AG09309 (cell line): Measurements from ENCODE around the gene PLEKHA1.

Source experiments
- DNase-seq: peaks from one replicate; pipeline ENCODE4 v3.0.0-alpha.2; 2010; ENCODE audit warnings: low read depth
- H3K4me3 ChIP-seq: 2 replicates; pipeline ENCODE4 v1.5.1; 2011; ENCODE audit warnings: mild to moderate bottlenecking, low read depth, low read length, moderate library complexity; ENCODE audit not compliant: control insufficient read depth
- TF ChIP-seq, protein P1 (sequence below): IDR thresholded peaks from 2 replicates; pipeline ENCODE4 v1.5.1; 2011; ENCODE audit warnings: mild to moderate bottlenecking, low read depth, low read length, inconsistent platforms; ENCODE audit not compliant: insufficient read depth, control insufficient read depth; ENCODE audit errors: missing control alignments

PLEKHA1 gene

DNA sequence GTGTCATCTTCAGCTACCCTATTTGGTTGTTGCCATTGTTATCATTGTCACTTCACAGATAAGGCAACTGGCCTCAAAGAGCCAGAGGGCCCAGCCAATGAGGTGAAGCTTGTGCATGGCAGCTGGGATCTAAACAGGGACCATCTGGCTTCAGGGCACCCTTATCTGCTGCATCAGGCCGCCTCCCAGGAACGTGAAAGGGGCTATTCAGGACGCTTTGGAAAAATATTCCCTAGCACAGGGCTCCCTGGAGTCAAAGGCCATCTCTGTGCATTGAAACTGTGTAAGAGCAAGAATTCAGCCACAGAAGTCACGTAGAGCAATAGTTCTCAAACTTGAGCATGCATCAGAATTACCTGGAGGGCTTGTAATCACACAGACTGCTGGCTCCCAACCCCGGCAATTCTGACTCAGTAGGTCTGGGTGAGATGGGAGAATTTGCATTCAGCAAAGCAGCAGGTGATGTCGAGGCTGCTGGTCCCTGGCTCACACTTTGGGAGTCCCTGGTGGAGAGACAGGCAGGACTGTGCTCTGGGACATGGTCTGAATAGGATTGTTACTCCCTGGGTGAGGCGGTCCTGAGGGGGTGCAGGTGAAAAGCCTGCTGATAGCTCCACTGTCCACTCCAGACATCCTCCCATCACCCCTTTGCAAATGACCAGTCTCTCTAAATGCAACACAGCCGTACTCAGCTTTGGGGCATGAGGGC lies 21.5 kb upstream of the PLEKHA1 start:
- H3K4me3 ChIP-seq: no peak overlapping the region
- DNase-seq: no peak
- TF ChIP-seq, protein P1, sequence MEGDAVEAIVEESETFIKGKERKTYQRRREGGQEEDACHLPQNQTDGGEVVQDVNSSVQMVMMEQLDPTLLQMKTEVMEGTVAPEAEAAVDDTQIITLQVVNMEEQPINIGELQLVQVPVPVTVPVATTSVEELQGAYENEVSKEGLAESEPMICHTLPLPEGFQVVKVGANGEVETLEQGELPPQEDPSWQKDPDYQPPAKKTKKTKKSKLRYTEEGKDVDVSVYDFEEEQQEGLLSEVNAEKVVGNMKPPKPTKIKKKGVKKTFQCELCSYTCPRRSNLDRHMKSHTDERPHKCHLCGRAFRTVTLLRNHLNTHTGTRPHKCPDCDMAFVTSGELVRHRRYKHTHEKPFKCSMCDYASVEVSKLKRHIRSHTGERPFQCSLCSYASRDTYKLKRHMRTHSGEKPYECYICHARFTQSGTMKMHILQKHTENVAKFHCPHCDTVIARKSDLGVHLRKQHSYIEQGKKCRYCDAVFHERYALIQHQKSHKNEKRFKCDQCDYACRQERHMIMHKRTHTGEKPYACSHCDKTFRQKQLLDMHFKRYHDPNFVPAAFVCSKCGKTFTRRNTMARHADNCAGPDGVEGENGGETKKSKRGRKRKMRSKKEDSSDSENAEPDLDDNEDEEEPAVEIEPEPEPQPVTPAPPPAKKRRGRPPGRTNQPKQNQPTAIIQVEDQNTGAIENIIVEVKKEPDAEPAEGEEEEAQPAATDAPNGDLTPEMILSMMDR: no peak

- TF ChIP-seq, protein P1: no peak
- DNase-seq: no peak
- H3K4me3 ChIP-seq: no peak overlapping the region
Measured at GRCh38 chr10:122354383-122354782, 20.1 kb upstream of the PLEKHA1 start.

- DNase-seq: no peak
- H3K4me3 ChIP-seq: no peak overlapping the region
- TF ChIP-seq, protein P1: no peak
Measured at GRCh38 chr10:122357685-122358084, 16.8 kb upstream of the PLEKHA1 start.

DNA sequence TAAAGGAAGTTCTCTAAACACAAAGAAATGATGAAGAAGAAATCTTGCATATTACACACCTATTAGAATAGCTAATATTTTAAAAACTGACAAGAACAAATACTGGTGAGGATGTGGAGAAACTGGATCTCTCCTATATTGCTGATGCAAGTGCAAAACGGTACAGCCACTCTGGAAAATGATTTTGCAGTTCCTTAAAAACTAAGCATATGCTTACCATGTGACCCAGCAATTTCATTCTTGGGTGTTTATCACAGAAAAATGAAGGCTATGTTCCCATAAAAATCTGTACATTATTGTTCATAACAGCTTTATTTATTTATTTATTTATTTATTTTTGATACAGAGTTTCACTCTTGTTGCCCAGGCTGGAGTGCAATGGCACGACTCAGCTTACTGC lies 14.9 kb upstream of the PLEKHA1 start:
- H3K4me3 ChIP-seq: no peak overlapping the region
- TF ChIP-seq, protein P1: no peak
- DNase-seq: no peak

GRCh38 chr10:122361046-122361445 lies 13.5 kb upstream of the PLEKHA1 start:
- TF ChIP-seq, protein P1: no peak
- H3K4me3 ChIP-seq: no peak overlapping the region
- DNase-seq: no peak

DNA sequence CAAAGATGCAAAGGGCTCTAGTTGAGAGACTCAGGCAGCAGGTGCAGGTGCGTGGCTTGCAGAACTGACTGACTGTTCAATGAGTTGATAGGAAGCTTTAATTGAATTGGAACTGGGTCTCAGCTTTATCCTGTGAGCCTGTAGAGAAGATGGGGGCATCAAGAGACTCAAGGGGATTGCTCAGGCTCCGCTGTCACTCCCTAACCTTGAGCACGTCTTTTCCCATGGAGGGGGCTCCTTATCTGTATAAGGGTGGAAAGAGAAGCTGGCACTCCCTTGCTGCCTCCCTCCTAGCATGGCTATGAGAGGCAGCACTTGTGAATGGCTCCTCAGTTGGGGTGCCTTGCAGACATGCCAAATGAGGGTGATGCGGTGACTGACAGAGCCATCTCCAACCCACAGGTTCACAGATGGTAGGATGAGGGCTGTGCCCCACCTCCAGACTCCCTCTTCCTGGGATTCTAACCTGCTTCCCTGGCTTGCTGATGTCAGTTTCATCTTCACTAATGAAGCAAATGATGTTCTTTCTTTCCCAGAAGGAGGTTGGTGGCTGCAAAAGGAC lies 12.4 kb upstream of the PLEKHA1 start:
- no peak for DNase-seq
- no peak overlapping the region for H3K4me3 ChIP-seq
- TF ChIP-seq, protein P1: no peak

DNA sequence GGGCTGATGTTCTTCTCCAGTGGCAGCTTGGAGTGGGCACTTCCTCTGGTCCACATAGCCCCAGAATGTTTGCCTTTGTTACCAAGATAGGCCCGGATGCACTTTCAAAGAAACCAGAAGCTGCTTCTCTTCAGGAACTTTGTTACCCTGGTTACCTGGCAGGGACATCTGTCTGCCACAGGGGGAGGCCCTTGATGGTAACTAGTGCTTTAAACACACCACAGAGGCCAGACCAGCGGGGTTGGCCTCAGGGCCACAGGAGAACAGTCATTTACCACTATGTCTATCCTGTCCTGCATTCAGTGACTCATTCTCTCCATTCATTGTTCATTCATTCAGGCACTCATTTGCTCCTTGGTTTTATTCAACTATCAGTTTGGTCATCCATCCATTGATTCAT lies 11.9 kb upstream of the PLEKHA1 start:
- TF ChIP-seq, protein P1: no peak
- H3K4me3 ChIP-seq: no peak overlapping the region
- no peak for DNase-seq
